GM19023 (cell line): ENCODE data around the gene UTP11.

Source experiments
- ATAC-seq: cut with Tn5 transposase; IDR thresholded peaks from one replicate; pipeline ENCODE4 v1.9.1; 2021; ENCODE audit warnings: mild to moderate bottlenecking, moderate library complexity; ENCODE audit not compliant: unreplicated experiment

The UTP11 gene

DNA sequence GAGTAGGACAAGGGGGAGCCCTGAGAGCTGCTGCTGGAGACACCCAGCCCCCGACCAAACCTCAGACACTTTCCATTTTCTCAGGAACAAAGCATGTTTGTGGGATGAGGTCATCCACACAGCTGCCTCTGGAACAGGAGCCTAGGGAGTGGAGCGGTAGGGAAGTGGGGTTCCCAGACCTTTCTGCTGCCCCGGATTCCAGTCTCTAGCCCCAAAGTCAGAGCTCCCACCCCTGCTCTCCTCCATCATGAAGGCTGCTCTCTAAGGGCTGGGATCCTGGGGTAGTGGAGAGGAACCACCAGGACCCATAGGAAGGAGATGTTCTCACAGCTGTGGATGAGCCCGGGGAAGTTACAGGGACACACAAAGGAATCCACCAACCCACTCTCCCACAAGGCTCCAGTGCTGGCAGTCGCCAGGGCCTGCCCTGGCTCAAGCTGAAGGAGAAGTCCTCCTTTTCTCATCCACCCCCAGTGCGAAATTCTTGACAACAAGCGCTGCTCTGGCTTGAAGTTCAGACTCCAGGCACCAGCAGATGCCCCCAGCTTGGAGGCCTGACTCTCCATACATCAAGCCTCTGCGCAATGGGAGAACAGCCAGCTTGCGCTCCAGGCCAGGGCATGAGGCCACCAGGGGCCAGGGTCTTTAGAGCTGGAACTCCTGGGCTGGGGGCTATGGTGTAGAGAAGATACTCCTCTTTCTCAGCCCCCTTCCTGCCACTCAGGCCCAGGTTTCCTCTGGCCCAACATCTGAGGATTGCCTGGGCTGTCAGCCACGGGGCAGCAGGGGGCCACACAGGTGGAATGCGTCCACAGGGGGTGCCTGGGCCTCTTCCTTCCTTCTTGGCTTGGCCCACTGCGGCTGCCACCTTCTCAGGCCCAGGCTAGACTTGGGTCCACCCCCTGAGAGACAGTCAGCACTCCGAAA lies 11.7 kb upstream of the UTP11 start:
- ATAC-seq = no peak

DNA sequence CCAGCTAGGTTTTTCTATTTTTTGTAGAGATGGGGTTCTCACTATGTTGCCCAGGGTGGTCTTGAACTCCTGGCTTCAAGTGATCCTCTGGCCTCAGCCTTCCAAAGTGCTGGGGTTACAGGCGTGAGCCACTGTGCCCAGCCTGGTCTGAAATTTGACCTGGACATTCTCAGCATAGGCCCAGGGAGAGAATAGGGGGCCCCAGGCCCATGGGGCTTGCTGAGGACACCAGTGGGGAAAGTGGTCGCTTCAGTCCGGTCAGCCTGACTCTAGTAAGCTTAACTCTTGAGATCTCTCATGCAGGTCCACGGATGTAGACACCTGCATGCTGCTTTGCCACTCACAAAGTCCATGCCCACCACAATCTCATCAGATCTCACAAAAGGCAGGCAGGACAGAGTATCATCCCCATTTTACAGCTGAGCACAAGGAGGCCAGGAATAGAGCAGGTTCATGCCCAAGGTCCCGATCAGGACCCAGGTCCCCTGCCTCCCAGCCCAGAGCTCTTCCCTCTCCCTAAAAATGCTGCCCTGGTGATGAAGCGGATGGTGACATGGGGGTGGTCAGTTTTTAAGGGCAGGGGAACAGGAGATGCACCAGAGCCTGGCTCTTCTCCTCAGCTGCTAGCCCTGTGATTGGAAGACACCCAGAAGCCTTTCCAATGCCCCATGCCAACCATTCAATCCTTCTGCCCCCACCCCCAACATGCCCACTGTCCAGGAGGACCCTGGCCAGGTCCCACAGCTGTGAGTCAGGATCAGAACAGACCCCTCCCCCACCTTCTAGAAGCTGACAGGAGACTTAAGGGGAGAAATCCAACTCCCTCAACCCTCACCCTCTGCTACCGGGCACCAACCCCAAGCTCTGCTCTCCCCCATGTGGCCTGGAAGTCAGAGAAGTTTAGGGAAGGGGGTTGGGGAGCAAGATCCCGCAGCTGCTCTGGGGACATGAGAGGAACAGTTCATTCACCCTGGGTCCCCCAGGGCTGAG lies 9.0 kb upstream of the UTP11 start:
- no peak for ATAC-seq

DNA sequence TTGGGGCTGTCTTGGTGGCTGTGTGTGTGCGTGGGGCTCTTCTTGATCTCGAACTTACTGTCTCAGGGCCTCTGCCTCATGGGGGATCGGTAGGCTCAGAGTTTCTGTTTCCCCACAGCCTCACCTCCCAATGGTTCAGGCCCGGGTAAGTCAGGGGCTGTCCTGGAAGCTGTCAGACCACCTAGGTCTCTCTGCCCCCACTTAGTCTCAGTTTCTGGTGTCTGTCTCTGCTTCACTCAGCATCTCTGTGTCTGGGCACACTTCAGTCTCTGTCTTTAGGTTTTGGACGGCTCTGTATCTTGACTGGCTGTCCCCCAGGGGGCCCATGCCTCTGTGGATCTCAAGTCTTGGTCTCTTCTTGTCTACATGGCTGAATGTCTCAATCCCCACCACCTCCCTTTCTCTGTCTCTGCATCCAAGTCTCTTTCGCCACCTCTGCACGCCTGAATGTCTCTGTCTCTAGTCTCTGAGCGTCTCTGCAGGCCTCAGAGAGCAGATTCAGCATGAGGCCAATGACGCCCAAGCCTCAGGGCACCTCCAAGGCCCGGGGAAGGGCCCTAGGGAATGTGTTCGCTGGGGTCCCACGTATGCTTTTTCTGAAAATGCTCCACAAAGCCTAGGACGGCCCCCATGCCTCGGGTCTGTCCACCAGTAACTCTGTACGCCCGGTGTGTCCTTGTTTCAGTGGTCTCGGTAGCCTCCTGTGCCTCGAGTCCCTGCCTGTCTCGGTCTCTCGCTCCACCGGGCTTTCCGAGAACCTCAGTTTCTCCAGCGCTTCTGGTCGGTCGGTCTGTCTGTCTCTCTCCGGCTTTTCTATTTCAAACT lies 8.0 kb upstream of the UTP11 start:
- ATAC-seq = no peak

DNA sequence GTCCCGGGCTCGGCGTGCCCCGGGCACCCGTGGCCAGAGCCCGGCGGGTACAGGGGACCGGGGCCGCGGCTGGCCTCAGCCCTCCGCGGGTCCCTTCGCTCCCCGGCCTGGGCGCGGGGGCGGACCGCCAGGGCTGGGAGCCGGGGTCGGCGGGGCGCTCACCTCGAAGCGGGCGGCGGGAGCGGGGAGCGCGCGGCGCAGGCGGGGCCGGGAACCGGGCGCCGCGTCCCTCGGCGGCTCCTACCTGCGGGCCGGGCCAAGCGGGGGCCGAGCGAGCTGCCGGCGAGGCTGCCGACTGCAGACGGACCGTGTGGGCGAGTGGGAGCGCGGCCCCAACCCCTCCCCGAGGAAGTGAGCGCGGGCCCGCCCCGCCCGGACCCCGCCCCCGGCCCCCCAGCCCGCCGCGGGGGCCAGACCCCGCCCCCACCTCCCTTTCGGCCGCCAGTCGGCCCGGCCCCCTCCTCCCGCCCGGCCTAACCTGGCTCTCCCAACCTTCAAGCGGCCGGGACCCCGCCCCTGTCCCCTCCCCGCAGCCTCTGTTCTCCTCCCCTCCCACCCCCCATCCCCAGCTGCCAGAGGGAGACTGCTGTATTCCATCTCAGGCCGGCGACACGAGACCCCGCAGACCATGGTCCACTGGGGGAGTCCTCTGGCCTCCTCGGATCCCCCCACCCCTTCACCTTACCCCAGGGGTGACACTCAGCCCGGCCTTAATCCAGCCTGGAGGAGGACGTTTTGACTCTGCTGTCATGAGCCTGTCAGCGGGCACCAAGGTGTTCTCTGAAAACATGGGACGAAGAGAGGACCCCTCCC lies 7.1 kb upstream of the UTP11 start, which contains the start of gene FHL3:
FHL3 (minus strand) TSS at position 320 of the 813 bp plus-strand sequence. CDS start 6,102 bp downstream, outside the sequence.
- no peak for ATAC-seq

DNA sequence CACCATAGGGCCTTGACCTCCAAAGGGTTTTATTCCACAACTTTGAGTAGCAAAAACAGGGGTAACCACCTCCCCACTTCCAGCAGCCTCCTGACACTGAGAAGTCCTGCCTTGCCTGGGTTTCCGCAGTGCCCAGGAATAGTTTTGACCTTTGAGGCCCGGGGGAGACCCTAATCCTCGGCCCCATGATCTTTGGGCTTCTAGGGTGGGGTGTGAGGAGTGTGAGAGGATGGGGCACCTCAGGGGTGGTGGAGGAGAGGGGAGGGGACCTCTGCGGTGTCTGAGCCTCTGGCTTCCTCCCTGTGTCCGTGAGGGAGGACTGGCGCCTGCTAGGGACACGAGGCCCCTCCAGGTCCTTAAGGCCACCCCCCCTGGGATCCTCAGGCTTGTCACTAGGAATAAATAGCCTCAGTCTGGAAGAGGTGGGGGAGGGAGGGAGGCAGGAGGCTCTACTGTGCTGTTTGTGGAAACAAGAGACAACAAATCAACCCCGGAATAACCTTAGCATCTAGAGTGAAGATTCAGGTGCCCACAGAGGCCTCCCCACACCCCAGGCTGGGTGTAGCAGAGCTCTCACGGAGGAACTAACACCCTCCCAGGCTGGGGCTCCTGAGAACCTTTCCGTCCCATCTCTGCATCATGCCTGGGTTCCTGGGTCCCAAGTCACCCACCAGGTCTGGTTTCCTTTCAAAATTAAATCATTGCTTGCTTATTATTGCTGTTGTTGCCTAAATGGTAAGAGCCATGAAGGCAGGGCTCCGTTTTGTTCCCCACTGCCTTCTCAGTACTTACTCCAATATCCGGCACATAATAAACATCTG lies 6.3 kb upstream of the UTP11 start:
- no peak for ATAC-seq

DNA sequence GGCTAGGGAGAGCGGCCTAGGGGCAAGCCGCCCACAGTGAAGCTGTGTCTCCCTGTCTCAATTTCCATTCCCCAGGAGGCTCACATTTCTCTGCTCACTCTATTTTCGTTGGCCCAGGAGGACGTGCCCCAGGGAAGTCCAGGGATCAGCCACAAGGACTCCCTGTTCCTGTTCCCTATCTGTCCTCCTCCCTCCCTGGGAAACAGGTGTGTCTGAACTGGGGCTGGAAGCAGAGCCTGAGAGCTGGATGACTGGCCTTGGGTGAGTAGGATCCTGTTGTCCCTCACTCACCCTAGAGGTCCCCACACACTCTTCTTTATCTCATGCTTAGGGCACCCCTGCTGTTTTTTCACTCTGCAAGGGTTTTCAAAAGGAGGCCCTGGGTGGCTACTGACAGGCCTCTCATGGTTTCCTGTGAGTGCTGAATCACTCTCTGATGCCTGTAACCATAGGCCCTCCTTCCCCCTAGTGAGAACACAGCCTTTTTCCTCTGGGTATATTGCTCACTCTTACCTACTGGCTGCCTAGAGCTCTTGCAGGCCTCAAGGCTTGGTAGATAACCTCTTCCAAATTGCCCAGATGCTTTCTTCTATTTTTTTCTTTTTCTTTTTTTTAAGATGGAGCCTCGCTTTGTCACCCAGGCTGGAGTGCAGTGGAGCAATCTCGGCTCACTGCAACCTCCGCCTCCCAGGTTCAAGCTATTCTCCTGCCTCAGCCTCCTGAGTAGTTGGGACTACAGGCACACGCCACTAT lies 3.3 kb upstream of the UTP11 start:
- ATAC-seq = no peak

DNA sequence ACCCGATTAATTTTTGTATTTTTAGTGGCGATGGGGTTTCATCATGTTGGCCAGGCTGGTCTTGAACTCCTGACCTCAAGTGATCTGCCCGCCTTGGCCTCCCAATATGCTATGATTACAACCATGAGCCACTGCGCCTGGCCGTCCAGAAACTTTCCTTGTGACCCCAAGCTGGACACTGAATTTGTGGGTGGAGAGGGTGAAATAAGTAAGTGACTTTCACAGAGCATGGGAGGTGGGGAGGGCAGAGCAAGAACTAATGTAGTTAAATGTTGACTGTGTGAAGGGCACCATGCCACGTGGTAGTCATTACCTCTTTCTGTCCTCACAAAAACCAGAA lies 2.7 kb upstream of the UTP11 start:
- ATAC-seq = no peak

DNA sequence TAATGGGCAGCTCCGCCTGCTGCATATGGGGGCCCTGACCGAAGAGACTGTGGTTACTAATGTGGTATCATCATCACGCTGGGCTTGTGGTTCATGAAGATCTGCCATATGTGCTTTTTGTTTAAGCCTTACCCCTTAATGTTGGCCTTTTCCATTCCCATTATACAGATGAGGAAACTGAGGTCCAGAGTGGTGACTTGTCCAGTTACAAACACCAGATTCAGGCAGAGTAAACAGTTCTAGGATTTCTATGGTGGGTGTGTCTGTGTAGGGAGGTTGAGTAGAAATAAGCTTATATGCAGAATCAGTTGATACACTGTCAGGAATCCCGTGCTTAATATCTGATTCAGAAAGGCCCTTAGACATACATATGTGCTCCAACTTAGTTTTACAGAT lies 691 bp downstream of the UTP11 start:
- no peak for ATAC-seq

DNA sequence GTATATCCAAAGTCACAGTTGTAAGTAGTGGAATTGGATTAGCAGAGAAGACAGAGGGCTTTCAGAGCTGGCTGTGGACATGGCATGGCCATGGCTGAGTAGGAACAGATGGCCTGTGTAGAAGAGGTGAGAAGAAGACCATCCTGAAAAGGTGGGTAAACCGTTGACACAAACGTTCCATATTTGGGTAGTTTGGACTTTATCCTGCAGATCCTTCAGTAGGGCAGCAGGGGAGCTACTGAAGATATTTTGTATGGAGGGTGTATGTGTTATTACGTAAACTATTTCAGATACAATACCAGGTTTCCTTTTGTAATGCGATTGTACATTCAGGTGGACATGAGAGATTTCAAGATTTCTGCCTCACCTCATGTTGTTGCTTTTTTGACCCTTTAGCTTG lies 1.6 kb downstream of the UTP11 start:
- ATAC-seq = no peak

DNA sequence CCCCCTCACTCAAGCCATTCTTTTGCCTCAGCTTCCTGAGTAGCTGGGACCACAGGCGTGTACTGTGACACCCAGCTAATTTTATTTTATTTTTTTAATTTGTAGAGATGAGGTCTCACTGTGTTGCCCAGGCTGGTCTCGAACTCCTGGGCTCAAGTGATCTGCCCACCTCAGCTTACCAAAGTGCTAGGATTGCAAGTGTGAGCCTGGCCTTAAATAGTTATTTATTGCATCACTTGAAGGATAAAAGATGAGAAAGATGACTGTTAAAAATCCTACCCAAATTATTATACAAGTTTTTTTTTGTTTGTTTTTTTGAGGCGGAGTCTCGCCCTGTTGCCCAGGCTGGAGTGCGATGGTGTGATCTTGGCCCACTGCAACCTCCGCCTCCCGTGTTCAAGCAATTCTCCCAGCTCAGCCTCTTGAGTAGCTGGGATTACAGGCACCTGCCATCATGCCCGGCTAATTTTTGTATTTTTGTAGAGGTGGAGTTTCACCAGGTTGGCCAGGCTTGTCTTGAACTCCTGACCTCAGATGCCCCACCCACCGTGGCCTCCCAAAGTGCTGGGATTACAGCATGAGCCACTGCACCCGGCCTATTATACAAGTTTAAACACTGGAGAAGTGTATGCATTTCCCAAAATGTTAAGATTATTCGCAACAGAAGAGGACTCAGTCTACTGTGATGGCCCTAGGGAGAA lies 2.3 kb downstream of the UTP11 start:
- no peak for ATAC-seq

DNA sequence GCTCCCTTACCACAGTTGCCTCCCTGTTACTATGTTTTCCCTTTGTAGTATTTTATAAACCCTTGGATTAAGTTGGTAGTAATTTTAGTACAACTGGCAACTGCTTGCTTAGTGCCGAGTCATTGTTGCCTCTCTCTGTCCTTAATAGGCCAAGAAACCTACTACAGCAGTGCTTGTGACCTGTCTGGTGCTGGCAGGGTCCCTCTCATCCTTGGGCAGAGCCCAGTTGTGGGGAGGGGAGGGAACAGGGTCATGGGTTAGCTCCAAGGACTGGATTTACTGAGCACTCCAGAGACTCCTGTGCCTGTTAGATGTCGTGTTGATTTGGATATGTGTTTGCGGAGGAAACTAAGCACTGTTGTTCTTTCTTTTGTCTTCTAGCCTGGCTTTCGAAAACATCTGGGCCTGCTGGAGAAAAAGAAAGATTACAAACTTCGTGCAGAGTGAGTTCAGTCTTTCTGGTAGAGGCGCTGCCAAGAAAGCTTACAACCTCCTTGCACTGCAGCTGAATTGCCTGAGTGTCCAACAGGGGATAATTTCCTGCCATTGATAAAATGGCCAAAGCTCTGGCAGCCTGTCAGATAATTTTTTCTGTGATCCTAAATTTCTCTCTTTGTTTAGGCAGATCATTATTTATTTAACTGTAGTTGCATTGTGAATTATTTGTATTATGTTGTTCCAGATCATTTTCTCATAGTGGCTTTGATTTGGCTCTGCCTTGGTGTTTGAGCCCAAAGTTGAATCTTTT lies 3.6 kb downstream of the UTP11 start:
- no peak for ATAC-seq

DNA sequence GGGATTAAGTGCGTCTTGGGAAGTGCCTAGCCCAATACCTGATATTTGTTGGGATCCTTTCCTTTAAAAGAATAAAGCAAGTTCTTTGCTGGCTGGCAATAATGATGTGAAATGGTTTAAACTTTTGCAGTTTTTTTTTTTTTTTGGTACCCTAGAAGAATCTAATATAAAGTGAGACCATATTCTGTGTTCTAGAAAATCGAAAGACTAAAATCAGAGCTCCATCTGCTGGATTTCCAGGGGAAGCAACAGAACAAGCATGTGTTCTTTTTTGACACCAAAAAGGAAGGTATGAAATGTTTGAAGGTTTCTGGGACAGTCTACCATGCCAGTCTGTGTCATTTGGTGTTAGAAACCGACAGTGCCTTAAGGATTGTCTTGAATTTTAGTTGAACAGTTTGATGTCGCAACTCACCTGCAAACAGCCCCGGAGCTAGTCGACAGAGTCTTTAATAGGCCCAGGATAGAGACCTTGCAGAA lies 6.4 kb downstream of the UTP11 start:
- no peak for ATAC-seq

DNA sequence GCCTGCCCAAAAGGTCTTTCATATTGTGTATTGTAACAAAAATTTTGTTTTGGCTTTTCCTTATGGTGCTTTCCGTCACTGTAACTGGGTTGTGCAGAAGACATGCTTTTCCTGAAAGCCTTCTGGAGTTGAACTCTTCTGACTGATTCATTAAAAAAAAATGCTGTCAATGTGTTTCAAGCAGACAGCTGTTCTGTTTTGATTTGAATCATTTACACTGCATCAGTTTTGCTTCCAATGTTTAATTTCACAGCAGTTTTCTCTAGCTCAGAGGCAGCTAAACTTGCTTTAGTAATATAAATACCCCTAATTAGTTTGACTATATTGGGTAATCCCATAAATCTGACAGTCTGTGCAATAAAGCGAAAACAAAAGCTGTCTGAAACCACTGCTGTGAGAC lies 7.9 kb downstream of the UTP11 start:
- ATAC-seq = no peak

DNA sequence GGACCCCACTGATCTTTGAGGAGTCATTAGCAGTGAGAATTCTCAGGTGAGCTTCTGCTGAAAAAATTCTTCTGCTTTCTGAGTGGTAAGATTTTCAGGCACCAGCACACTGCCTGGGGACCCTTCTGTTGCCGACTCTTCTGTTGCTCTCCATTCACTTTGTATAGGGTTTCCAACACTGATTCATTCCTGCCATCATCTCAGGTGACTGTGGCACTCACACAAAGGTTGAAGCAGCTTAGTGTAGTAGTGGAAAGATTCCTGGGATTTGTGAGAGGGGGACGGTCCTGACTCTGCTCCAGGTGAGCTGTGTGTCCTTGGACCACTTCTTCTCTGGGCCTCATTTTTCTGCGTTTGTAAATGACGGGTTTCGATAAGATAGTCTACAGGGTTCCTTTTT lies 9.4 kb downstream of the UTP11 start:
- no peak for ATAC-seq

DNA sequence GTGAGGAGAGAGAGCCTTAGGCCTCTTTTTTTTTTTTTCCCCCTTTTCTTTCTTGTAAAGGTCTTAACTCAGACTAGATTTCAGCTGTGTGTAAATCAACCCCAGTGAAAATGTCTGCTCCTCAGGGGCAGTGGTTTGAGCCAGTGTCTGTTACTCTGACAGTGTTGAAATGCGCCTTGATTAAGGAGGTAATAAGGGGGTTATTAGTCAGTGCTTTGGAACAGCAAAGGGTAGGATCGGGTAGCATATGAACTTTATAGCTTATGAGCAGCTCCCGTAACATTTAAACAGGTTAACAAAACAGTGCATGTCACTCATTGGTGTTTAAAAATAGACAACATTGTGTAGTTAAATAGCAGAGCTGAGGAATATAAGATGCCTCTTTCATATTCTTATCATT lies 10.3 kb downstream of the UTP11 start:
- no peak for ATAC-seq

DNA sequence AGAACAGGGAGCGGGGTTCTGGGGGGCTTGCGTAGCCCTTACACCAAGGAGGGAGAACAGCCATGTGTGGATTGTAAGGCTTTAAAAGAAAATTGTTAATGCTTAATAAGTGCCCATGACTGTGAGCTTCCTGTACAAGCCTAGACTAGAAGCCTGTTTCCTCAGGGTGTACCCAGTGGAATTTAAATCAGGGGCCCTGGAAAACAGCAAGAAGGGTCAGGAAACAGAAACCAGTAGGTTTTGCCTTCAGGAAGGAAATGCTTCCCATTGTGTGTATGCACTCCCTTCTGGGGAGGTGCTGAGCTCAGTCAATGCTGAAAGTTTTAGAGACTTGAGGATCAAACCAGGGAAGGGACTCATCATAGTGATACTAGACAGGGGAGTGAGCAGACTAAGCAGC lies 12.7 kb downstream of the UTP11 start:
- no peak for ATAC-seq

DNA sequence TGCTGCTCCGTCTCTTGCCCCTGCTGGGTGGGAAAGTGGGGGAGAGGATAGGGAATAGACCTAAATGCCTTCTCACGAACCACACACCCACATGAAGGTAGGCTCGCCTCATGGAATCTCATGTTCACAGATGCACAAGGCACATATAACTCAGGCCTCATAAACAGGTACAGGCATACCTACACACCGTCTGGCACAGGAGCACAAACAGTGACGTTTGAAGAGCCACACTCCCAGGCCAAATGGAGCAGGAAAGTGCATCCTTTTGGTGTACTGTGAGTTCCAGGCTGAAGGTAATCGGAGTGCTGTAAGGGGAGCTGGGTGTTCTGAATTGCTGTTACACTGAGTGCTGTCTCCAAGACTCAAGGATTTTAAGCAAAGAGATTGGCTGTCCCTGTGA lies 13.1 kb downstream of the UTP11 start:
- no peak for ATAC-seq
